Natural killer cell (primary cell): ENCODE results near the gene C22orf31. TPM values are rescaled to one million over a fixed set of nuclear protein-coding genes. Genes with fewer than 3 reads are reported as not detected.

ENCODE experiments used
- ATAC-seq, 3 donors: fragments of 150-1000 bp in 2 of 3; fragments of 200-7000 bp in 1 of 3; cut with Tn5 transposase; 1 replicate in 1 of 3; 2 replicates in 2 of 3; pipeline ENCODE4 v1.10.0; 2021; ENCODE audit warnings: mild to moderate bottlenecking in 2 of 3, moderate library complexity in 2 of 3
- DNase-seq, 2 donors: peaks; one replicate each; pipeline versions ENCODE4 v3.0.0 to v3.0.0-alpha.2; 2013 to 2021; ENCODE audit warnings: mixed read lengths in 1 of 2
- H3K27ac ChIP-seq: one replicate; pipeline ENCODE4 v1.5.1; 2013; ENCODE audit warnings: mild to moderate bottlenecking, low read length
- H3K27me3 ChIP-seq: one replicate; pipeline ENCODE4 v1.6.1; 2013; ENCODE audit warnings: low read length; ENCODE audit not compliant: control insufficient read depth, insufficient read depth
- H3K36me3 ChIP-seq: one replicate; pipeline ENCODE4 v1.6.1; 2013; ENCODE audit warnings: low read length; ENCODE audit not compliant: control insufficient read depth, insufficient read depth
- H3K4me1 ChIP-seq: one replicate; pipeline ENCODE4 v1.6.1; 2013; ENCODE audit warnings: low read length; ENCODE audit not compliant: control insufficient read depth, insufficient read depth
- H3K4me3 ChIP-seq: one replicate; pipeline ENCODE4 v1.5.1; 2013; ENCODE audit warnings: low read length
- H3K9me3 ChIP-seq: one replicate; pipeline ENCODE4 v1.6.1; 2013; ENCODE audit warnings: low read length; ENCODE audit not compliant: control insufficient read depth, insufficient read depth
- H3K27ac Mint-ChIP-seq, 2 donors: one replicate each; pipeline ENCODE4 v1.8.0; 2022; ENCODE audit warnings: mild to moderate bottlenecking in 2 of 2, mixed read lengths in 2 of 2, moderate library complexity in 1 of 2
- H3K27me3 Mint-ChIP-seq, 2 donors: one replicate each; pipeline ENCODE4 v1.8.0; 2022; ENCODE audit warnings: low read depth in 2 of 2, mixed read lengths in 2 of 2
- H3K36me3 Mint-ChIP-seq: one replicate; pipeline ENCODE4 v1.8.0; 2022; ENCODE audit warnings: mixed read lengths
- H3K4me1 Mint-ChIP-seq, 2 donors: one replicate each; pipeline ENCODE4 v1.8.0; 2022; ENCODE audit warnings: mixed read lengths in 2 of 2
- H3K4me3 Mint-ChIP-seq: one replicate; pipeline ENCODE4 v1.8.0; 2022; ENCODE audit warnings: mild to moderate bottlenecking, moderate library complexity, mixed read lengths
- H3K9me3 Mint-ChIP-seq, 2 donors: one replicate each; pipeline ENCODE4 v1.8.0; 2022; ENCODE audit warnings: mixed read lengths in 2 of 2
- WGBS: methylation state at CpG from one replicate; pipeline ENCODE4 v1.1.7; 2013; ENCODE audit warnings: missing lambda C conversion rate; ENCODE audit not compliant: insufficient coverage; 5-methylcytosine and 5-hydroxymethylcytosine counted together
- intact Hi-C: fragments of 100-400 bp; cut with micrococcal nuclease; formaldehyde crosslinking; loops from one replicate; pipeline ENCODE4 v1.14.2; 2022
- total RNA-seq, 4 donors: library from RNA; stranded (reverse); fragments of 120-200 nt in 1 of 4; gene quantifications; one replicate each; pipeline versions ENCODE4 v1.2.3 to v1.2.4, GENCODE V29; 2013 to 2022
- TF ChIP-seq, protein P1 (sequence below): fragments of 200-600 bp; IDR thresholded peaks from one replicate; pipeline ENCODE4 v1.8.0; 2022; ENCODE audit warnings: antibody characterized with exemption

C22orf31 gene
- total RNA-seq, 3 donors from 2014 or later (not counting 1 experiment from before 2014, with no cell fraction given) = not detected

DNA sequence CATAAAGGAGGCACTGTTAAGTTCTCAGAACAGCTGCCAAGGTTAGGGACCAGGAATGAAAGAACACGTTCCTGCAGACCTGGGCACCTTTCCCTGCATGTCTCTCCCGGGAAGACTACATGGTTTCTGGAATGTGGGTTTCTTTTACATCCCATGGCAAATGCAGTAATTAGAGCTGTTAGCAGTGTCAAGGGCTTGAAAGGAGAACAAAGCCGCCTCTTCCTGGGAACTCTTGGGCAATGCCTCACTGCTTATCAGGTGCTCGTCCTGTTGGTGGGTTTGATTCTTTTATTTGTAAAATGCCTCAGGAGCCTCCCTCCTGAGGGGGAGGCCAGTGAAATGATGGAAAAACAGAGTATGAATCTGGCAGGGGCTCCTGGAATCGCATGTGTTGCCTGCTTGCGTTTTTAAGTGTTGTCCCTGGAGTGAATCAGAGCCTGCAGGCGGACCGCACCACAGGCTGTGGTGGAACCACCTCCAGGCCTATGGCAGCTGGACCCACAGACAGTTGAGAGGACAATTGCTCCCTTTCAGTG is 723 bp upstream of the C22orf31 start:
- TF ChIP-seq, protein P1, sequence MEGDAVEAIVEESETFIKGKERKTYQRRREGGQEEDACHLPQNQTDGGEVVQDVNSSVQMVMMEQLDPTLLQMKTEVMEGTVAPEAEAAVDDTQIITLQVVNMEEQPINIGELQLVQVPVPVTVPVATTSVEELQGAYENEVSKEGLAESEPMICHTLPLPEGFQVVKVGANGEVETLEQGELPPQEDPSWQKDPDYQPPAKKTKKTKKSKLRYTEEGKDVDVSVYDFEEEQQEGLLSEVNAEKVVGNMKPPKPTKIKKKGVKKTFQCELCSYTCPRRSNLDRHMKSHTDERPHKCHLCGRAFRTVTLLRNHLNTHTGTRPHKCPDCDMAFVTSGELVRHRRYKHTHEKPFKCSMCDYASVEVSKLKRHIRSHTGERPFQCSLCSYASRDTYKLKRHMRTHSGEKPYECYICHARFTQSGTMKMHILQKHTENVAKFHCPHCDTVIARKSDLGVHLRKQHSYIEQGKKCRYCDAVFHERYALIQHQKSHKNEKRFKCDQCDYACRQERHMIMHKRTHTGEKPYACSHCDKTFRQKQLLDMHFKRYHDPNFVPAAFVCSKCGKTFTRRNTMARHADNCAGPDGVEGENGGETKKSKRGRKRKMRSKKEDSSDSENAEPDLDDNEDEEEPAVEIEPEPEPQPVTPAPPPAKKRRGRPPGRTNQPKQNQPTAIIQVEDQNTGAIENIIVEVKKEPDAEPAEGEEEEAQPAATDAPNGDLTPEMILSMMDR = no peak
- peaks cover 2% of the 10 kb centered on the region for H3K27me3 ChIP-seq
- peaks cover 42 to 74% of the 10 kb centered on the region in 2 donors for H3K27me3 Mint-ChIP-seq

DNA sequence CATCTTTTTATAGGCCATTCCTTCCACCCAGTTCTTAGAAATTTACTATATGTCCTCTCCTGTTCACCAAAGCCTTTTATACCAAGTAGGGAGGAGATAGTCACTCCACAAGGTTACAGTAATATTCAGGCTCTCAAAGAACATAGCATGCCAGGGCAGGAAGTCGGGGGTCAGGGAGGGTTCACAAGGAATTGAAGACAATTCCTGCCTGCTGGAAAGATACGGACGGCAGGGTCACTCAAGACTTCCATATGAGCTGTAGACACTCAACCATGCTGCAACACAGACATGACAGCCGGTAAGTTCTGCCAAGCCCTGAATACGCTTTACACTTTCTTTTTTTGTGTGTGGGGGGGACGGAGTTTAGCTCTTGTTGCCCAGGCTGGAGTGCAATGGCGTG is 700 bp downstream of the C22orf31 start:
- no peak overlapping the region for H3K4me3 Mint-ChIP-seq
- 68% methylated on average over 7 of the region's 7 CpGs for WGBS
- no peak overlapping the region for H3K4me3 ChIP-seq
- ATAC-seq = no peak
- TF ChIP-seq, protein P1 = no peak
- intact Hi-C loops = no loop called here
- H3K9me3 ChIP-seq = no peaks in the 10 kb centered on the region
- peaks cover 0 to 4% of the 10 kb centered on the region in 2 donors for H3K4me1 Mint-ChIP-seq
- no peaks in the 10 kb centered on the region for H3K4me1 ChIP-seq
- H3K36me3 ChIP-seq = no peaks in the 10 kb centered on the region
- H3K27ac ChIP-seq = no peak overlapping the region
- no peaks in the 10 kb centered on the region for H3K36me3 Mint-ChIP-seq
- DNase-seq = no peak
- no peaks in the 10 kb centered on the region for H3K9me3 Mint-ChIP-seq
- H3K27ac Mint-ChIP-seq = no peak overlapping the region
- H3K27me3 Mint-ChIP-seq = peaks cover 40 to 61% of the 10 kb centered on the region in 2 donors
- no peaks in the 10 kb centered on the region for H3K27me3 ChIP-seq

More for the DNA sequence above, 723 bp upstream of the C22orf31 start:
- intact Hi-C loops = no loop called here
- Mint-ChIP-seq H3K9me3 (no peaks in the 10 kb centered on the region), H3K27ac (no peak overlapping the region), H3K36me3 (no peaks in the 10 kb centered on the region), H3K4me1 (peaks cover 0 to 7% of the 10 kb centered on the region in 2 donors), H3K4me3 (no peak overlapping the region)
- H3K36me3 ChIP-seq = no peaks in the 10 kb centered on the region
- H3K9me3 ChIP-seq = no peaks in the 10 kb centered on the region
- H3K4me3 ChIP-seq = no peak overlapping the region
- no peaks in the 10 kb centered on the region for H3K4me1 ChIP-seq
- H3K27ac ChIP-seq = no peak overlapping the region
- DNase-seq (no peak), ATAC-seq (no peak)
- WGBS = 81% methylated on average over 8 of the region's 8 CpGs

DNA sequence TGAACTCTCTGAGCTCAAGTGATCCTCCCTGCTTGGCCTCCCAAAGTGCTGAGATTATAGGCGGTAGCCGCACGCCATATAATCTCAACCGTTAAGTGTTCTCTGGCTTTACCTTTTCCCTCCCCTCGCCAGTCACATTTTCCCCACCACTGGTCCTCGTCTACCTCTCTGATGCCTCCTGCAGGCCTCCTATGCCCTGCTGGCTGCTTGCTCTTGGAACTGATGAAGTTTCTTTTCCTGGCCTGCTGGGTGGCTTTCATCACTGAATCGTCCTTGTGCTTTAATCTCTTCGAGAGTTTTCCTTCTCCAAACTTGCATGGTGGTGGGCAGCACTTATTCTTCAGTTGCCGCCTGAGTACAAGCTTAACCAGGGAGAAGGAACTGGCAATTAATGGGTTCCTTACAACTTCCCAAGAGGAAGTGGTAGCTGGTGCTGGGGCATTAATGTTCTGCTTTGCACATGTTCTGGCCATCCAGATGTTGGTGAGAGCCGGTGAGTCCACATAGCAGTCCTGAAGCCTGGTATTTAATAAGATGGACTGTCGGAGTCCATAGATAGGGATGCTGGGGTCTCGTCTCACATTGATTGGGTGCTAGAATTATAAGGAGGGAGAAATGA is 1.3 kb downstream of the C22orf31 start:
- H3K4me1 ChIP-seq = no peaks in the 10 kb centered on the region
- no peaks in the 10 kb centered on the region for H3K36me3 ChIP-seq
- peaks cover 43 to 61% of the 10 kb centered on the region in 2 donors for H3K27me3 Mint-ChIP-seq
- TF ChIP-seq, protein P1 = no peak
- intact Hi-C loops = no loop called here
- H3K27me3 ChIP-seq = no peaks in the 10 kb centered on the region
- H3K27ac ChIP-seq = no peak overlapping the region
- H3K9me3 Mint-ChIP-seq = no peaks in the 10 kb centered on the region
- ATAC-seq = no peak
- no peak overlapping the region for H3K4me3 Mint-ChIP-seq
- no peak overlapping the region for H3K27ac Mint-ChIP-seq
- H3K9me3 ChIP-seq = no peaks in the 10 kb centered on the region
- no peaks in the 10 kb centered on the region for H3K36me3 Mint-ChIP-seq
- 53% methylated on average over 12 of the region's 12 CpGs for WGBS
- H3K4me1 Mint-ChIP-seq = no peaks in the 10 kb centered on the region
- no peak overlapping the region for H3K4me3 ChIP-seq
- DNase-seq = no peak

DNA sequence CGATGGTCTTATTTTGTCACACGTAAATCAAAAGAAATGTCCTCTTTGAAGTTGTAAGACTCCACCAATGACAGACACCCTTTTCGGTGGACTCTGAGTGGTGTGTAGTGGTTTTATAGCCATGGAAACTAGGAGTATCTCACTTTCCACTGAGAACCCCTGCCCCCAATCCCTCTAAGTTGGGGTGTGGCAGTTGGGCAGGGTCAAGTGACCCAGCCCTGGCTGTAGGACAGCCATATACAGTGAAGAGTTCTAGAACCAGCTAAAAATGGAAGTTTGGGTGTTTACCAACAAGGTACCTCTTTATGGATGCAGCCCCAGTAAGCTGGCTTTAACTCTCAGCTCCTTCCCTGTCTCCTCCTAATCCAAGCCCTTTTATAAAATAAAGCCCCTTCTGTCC is 5.2 kb downstream of the C22orf31 start:
- H3K4me3 ChIP-seq = no peak overlapping the region
- no peaks in the 10 kb centered on the region for H3K9me3 ChIP-seq
- Mint-ChIP-seq H3K27me3 (peaks cover 34 to 44% of the 10 kb centered on the region in 2 donors), H3K9me3 (no peaks in the 10 kb centered on the region), H3K4me1 (no peaks in the 10 kb centered on the region), H3K36me3 (no peaks in the 10 kb centered on the region), H3K4me3 (no peak overlapping the region), H3K27ac (no peak overlapping the region)
- 79% methylated on average over 3 of the region's 3 CpGs for WGBS
- no peaks in the 10 kb centered on the region for H3K27me3 ChIP-seq
- no peak for ATAC-seq
- no peak overlapping the region for H3K27ac ChIP-seq
- TF ChIP-seq, protein P1 = no peak
- no peaks in the 10 kb centered on the region for H3K4me1 ChIP-seq
- DNase-seq = no peak
- H3K36me3 ChIP-seq = no peaks in the 10 kb centered on the region
- intact Hi-C loops = no loop called here
